BE2C (cell line): ENCODE data around the gene CLNK.

Source experiments
- DNase-seq: peaks from one replicate; pipeline ENCODE4 v3.0.0-alpha.2; 2020
- H3K27me3 ChIP-seq: fragments of 250-450 bp; sonication (Bioruptor Pico); 2 replicates; pipeline ENCODE4 v1.5.1; 2020; ENCODE audit warnings: mild to moderate bottlenecking
- H3K36me3 ChIP-seq: fragments of 250-450 bp; sonication (Bioruptor Pico); 2 replicates; pipeline ENCODE4 v1.5.1; 2020; ENCODE audit warnings: mild to moderate bottlenecking
- H3K4me1 ChIP-seq: fragments of 250-450 bp; sonication (Bioruptor Pico); 2 replicates; pipeline ENCODE4 v1.5.1; 2020
- H3K4me3 ChIP-seq: 2 replicates; pipeline ENCODE4 v1.5.1; 2011; ENCODE audit warnings: low read depth, low read length
- H3K9me3 ChIP-seq: fragments of 250-450 bp; sonication (Bioruptor Pico); 2 replicates; pipeline ENCODE4 v1.5.1; 2020
- CTCF ChIP-seq: IDR thresholded peaks from 2 replicates; pipeline ENCODE4 v1.5.1; 2012; ENCODE audit warnings: mild to moderate bottlenecking, low read depth, low read length

Gene CLNK

GRCh38 chr4:10656420-10656819 is 28.1 kb downstream of the CLNK start:
- no peaks in the 10 kb centered on the region for H3K36me3 ChIP-seq
- no peaks in the 10 kb centered on the region for H3K27me3 ChIP-seq
- no peaks in the 10 kb centered on the region for H3K4me1 ChIP-seq
- TF ChIP-seq CTCF = no peak
- no peaks in the 10 kb centered on the region for H3K9me3 ChIP-seq
- no peak for DNase-seq
- no peak overlapping the region for H3K4me3 ChIP-seq

- Histone ChIP-seq H3K9me3 (no peaks in the 10 kb centered on the region), H3K4me3 (no peak overlapping the region), H3K27me3 (no peaks in the 10 kb centered on the region), H3K36me3 (no peaks in the 10 kb centered on the region), H3K4me1 (no peaks in the 10 kb centered on the region)
- TF ChIP-seq CTCF = no peak
- no peak for DNase-seq
Measured at GRCh38 chr4:10655968-10656367, 28.6 kb downstream of the CLNK start.

GRCh38 chr4:10648479-10648878 is 36.1 kb downstream of the CLNK start:
- H3K4me3 ChIP-seq = no peak overlapping the region
- H3K9me3 ChIP-seq = no peaks in the 10 kb centered on the region
- no peaks in the 10 kb centered on the region for H3K27me3 ChIP-seq
- no peaks in the 10 kb centered on the region for H3K4me1 ChIP-seq
- no peaks in the 10 kb centered on the region for H3K36me3 ChIP-seq
- no peak for DNase-seq
- no peak for TF ChIP-seq CTCF

- no peaks in the 10 kb centered on the region for H3K9me3 ChIP-seq
- TF ChIP-seq CTCF = no peak
- no peaks in the 10 kb centered on the region for H3K36me3 ChIP-seq
- H3K4me3 ChIP-seq = no peak overlapping the region
- H3K27me3 ChIP-seq = no peaks in the 10 kb centered on the region
- H3K4me1 ChIP-seq = no peaks in the 10 kb centered on the region
- no peak for DNase-seq
Measured at GRCh38 chr4:10647846-10648245, 36.7 kb downstream of the CLNK start.

- Histone ChIP-seq H3K9me3 (no peaks in the 10 kb centered on the region), H3K27me3 (no peaks in the 10 kb centered on the region), H3K4me1 (no peaks in the 10 kb centered on the region), H3K36me3 (no peaks in the 10 kb centered on the region), H3K4me3 (no peak overlapping the region)
- no peak for DNase-seq
- TF ChIP-seq CTCF = no peak
Measured at GRCh38 chr4:10643600-10644425, 40.8 kb downstream of the CLNK start.

GRCh38 chr4:10640561-10641201 is 43.9 kb downstream of the CLNK start:
- Histone ChIP-seq H3K4me1 (no peaks in the 10 kb centered on the region), H3K27me3 (no peaks in the 10 kb centered on the region), H3K36me3 (no peaks in the 10 kb centered on the region), H3K9me3 (no peaks in the 10 kb centered on the region), H3K4me3 (no peak overlapping the region)
- no peak for DNase-seq
- TF ChIP-seq CTCF = no peak
